ENCODE measurements around the gene MYO10. TPM values are rescaled to one million over a fixed set of nuclear protein-coding genes. Genes with fewer than 3 reads are reported as not detected.
A peak's percentile ranks its signal among the peaks of the same experiment; 100 is the strongest.

MYO10 gene
- total RNA-seq, 2 donors from 2014 or later, result 40.0 to 89.2 TPM

DNA sequence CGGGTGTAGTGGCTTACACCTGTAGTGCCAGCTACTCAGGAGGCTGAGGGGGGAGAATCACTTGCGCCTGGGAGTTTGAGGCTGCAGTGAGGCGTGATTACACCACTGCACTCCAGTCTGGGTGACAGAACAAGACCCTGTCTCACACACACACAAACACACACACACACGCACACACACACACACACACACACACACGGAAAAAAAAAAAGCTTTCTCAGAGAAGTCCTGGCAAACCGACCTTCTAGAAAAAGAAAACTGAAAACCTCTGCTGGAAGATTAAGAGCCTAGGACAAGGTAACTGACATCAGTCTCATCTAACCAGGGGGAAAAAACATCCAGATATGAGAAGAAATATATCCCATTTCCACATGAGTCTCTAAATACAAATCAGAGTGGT, 178.9 kb downstream of the MYO10 start:
- Histone ChIP-seq H3K9me3 (ENCODE audit: control insufficient read depth, low read length) (no peaks in the 10 kb centered on the region), H3K27me3 (ENCODE audit: control insufficient read depth, insufficient read depth, low read length, poor library complexity, severe bottlenecking) (no peaks in the 10 kb centered on the region), H3K9ac (ENCODE audit: extremely low read depth, low read length, poor library complexity, severe bottlenecking) (no peak overlapping the region), H3K27ac (ENCODE audit: low read depth, low read length) (no peak overlapping the region), H3K4me3 (ENCODE audit: low read length) (no peak overlapping the region), H3K4me1 (ENCODE audit: control insufficient read depth, insufficient read depth, low read length) (no peaks in the 10 kb centered on the region), H3K36me3 (ENCODE audit: control insufficient read depth, insufficient read depth, low read length) (peaks cover 90% of the 10 kb centered on the region)
- DNase-seq, result no peak
- H3K4me1 Mint-ChIP-seq, result peaks cover 6% of the 10 kb centered on the region
- H3K27me3 Mint-ChIP-seq (ENCODE audit: insufficient read depth), result no peaks in the 10 kb centered on the region
- H3K4me3 Mint-ChIP-seq, result no peak overlapping the region
- TF ChIP-seq CTCF (conservative IDR thresholded peaks at IDR 0.05), result no peak
- 69 to 100% methylated on average over 1 to 6 of the region's 6 CpGs for WGBS, 2 experiments (ENCODE audit: insufficient coverage in 1 of 2, insufficient read length in 1 of 2)
- no peak overlapping the region for H3K27ac Mint-ChIP-seq
- peaks cover 70% of the 10 kb centered on the region for H3K36me3 Mint-ChIP-seq (ENCODE audit: low read depth)
- H3K9me3 Mint-ChIP-seq, result no peaks in the 10 kb centered on the region

- Histone ChIP-seq H3K27ac (ENCODE audit: low read depth, low read length) (no peak overlapping the region), H3K27me3 (ENCODE audit: control insufficient read depth, insufficient read depth, low read length, poor library complexity, severe bottlenecking) (no peaks in the 10 kb centered on the region), H3K4me1 (ENCODE audit: control insufficient read depth, insufficient read depth, low read length) (no peaks in the 10 kb centered on the region), H3K36me3 (ENCODE audit: control insufficient read depth, insufficient read depth, low read length) (peaks cover 90% of the 10 kb centered on the region), H3K9ac (ENCODE audit: extremely low read depth, low read length, poor library complexity, severe bottlenecking) (no peak overlapping the region), H3K4me3 (ENCODE audit: low read length) (no peak overlapping the region), H3K9me3 (ENCODE audit: control insufficient read depth, low read length) (no peaks in the 10 kb centered on the region)
- Mint-ChIP-seq H3K27ac (peak overlapping the region; percentile 19), H3K9me3 (no peaks in the 10 kb centered on the region), H3K36me3 (ENCODE audit: low read depth) (peaks cover 69% of the 10 kb centered on the region), H3K27me3 (ENCODE audit: insufficient read depth) (no peaks in the 10 kb centered on the region), H3K4me3 (no peak overlapping the region), H3K4me1 (peaks cover 6% of the 10 kb centered on the region)
- no peak for DNase-seq
- WGBS, 2 experiments (ENCODE audit: insufficient coverage in 1 of 2, insufficient read length in 1 of 2), result 94 to 97% methylated on average over 5 to 7 of the region's 7 CpGs
- no peak for TF ChIP-seq CTCF (conservative IDR thresholded peaks at IDR 0.05)
Measured at GRCh38 chr5:16756692-16757091, 179.4 kb downstream of the MYO10 start.

DNA sequence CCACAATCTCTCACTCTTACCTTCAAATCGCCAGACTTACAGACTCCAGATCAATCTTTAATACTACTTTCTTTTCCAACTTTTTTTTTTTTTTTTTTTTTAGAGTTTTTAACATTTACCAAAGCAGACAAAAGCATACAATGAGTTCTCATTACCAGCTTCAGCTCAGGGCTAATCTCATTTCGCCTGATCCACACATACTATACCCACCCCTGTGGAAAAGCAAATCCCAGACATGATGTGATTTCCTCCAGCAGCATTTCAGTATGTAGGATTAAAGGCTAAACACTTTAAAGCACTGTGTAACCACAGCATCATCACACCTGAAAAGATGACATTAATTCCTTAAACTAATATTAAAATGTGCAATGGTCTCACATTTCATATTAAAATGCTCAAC, 180.4 kb downstream of the MYO10 start:
- H3K9me3 Mint-ChIP-seq, result no peaks in the 10 kb centered on the region
- H3K27ac ChIP-seq (ENCODE audit: low read depth, low read length), result no peak overlapping the region
- H3K27me3 Mint-ChIP-seq (ENCODE audit: insufficient read depth), result no peaks in the 10 kb centered on the region
- H3K9me3 ChIP-seq (ENCODE audit: control insufficient read depth, low read length), result no peaks in the 10 kb centered on the region
- peaks cover 90% of the 10 kb centered on the region for H3K36me3 ChIP-seq (ENCODE audit: control insufficient read depth, insufficient read depth, low read length)
- H3K9ac ChIP-seq (ENCODE audit: extremely low read depth, low read length, poor library complexity, severe bottlenecking), result no peak overlapping the region
- H3K27me3 ChIP-seq (ENCODE audit: control insufficient read depth, insufficient read depth, low read length, poor library complexity, severe bottlenecking), result no peaks in the 10 kb centered on the region
- no peak overlapping the region for H3K4me3 ChIP-seq (ENCODE audit: low read length)
- WGBS, 2 experiments (ENCODE audit: insufficient coverage in 1 of 2, insufficient read length in 1 of 2), result 90% methylated on average over 2 of the region's 2 CpGs
- DNase-seq, result no peak
- peaks cover 6% of the 10 kb centered on the region for H3K4me1 Mint-ChIP-seq
- H3K4me3 Mint-ChIP-seq, result no peak overlapping the region
- peaks cover 65% of the 10 kb centered on the region for H3K36me3 Mint-ChIP-seq (ENCODE audit: low read depth)
- no peaks in the 10 kb centered on the region for H3K4me1 ChIP-seq (ENCODE audit: control insufficient read depth, insufficient read depth, low read length)
- no peak for TF ChIP-seq CTCF (conservative IDR thresholded peaks at IDR 0.05)
- no peak overlapping the region for H3K27ac Mint-ChIP-seq

Data from endodermal cell (in vitro differentiated cells).